A673 (cell line): Measurements from ENCODE around the gene HMBS.

Experiments
- EZH2 ChIP-seq: fragments of 200-600 bp; sonication (generic); IDR thresholded peaks from 2 replicates; pipeline ENCODE4 v1.6.1; 2017; ENCODE audit warnings: borderline replicate concordance, low read depth, mild to moderate bottlenecking, mixed read lengths, antibody characterized with exemption, low read length; ENCODE audit not compliant: poor library complexity, severe bottlenecking
- TF ChIP-seq, protein P1 (sequence below): fragments of 300-800, 200-600 bp; sonication (generic); conservative IDR thresholded peaks from 2 replicates; pipeline ENCODE4 v1.5.1; 2017; ENCODE audit warnings: low read depth, mild to moderate bottlenecking, antibody characterized with exemption, low read length, moderate library complexity, mixed read lengths

DNA sequence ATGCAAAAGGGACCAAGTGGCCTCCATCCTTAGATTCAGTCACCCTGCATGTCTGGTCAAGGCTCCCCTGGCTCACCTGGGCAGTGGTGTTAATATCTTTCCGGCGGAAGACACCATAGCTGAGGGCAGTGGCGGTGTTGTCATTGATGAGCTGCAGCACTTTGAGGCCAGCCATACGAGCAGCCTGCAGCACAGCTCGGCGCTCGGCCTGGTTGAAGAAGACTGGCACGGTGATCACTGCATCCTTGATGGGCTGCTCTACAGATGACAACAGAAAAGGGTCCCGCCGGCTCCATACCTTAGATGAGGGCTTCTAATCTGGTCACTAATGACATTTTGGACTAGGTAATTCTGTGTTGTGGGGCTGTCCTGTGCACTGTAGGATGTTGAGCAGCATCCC lies 30.3 kb upstream of the HMBS start:
- TF ChIP-seq, protein P1, sequence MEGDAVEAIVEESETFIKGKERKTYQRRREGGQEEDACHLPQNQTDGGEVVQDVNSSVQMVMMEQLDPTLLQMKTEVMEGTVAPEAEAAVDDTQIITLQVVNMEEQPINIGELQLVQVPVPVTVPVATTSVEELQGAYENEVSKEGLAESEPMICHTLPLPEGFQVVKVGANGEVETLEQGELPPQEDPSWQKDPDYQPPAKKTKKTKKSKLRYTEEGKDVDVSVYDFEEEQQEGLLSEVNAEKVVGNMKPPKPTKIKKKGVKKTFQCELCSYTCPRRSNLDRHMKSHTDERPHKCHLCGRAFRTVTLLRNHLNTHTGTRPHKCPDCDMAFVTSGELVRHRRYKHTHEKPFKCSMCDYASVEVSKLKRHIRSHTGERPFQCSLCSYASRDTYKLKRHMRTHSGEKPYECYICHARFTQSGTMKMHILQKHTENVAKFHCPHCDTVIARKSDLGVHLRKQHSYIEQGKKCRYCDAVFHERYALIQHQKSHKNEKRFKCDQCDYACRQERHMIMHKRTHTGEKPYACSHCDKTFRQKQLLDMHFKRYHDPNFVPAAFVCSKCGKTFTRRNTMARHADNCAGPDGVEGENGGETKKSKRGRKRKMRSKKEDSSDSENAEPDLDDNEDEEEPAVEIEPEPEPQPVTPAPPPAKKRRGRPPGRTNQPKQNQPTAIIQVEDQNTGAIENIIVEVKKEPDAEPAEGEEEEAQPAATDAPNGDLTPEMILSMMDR: no peak
- no peak for TF ChIP-seq EZH2
